Measurements from ENCODE around the gene GADD45GIP1. TPM values are rescaled to one million over a fixed set of nuclear protein-coding genes. Genes with fewer than 3 reads are reported as not detected.
"Not testable (repeated sequence)": the region's sequence is repeated elsewhere in the genome, so short reads cannot be mapped to it uniquely, and the experiment has no call there.

The GADD45GIP1 gene
- polyA plus RNA-seq, 3 donors from 2014 or later: 37.4 to 69.1 (median 56.8) TPM

- peak overlapping the region; percentile 87 to 96 (median 92) for H3K4me3 Mint-ChIP-seq
Observed at GRCh38 chr19:12965017-12965811, 8.2 kb upstream of the GADD45GIP1 start.

GRCh38 chr19:12959481-12959880 lies 2.5 kb upstream of the GADD45GIP1 start:
- Mint-ChIP-seq H3K4me1 (peaks cover 21 to 22% of the 10 kb centered on the region in 2 donors), H3K4me3 (no peak overlapping the region), H3K36me3 (no peaks in the 10 kb centered on the region), H3K27me3 (ENCODE audit: low read depth in 3 of 3) (peaks cover 0 to 9% (median 4%) of the 10 kb centered on the region in 3 donors), H3K27ac (no peak overlapping the region), H3K9me3 (no peaks in the 10 kb centered on the region)
- no peak for DNase-seq

More at GRCh38 chr19:12965017-12965811, 8.2 kb upstream of the GADD45GIP1 start:
- H3K27ac Mint-ChIP-seq: peak overlapping the region in 5 of 6 donors; percentile 63 to 83 (median 80)
- DNase-seq: peak; percentile 75 to 79 (median 77)
- peaks cover 0 to 5% (median 0%) of the 10 kb centered on the region in 3 donors for H3K27me3 Mint-ChIP-seq (ENCODE audit: low read depth in 3 of 3)
- no peaks in the 10 kb centered on the region for H3K36me3 Mint-ChIP-seq
- H3K4me1 Mint-ChIP-seq: peaks cover 6 to 11% of the 10 kb centered on the region in 2 donors
- no peaks in the 10 kb centered on the region for H3K9me3 Mint-ChIP-seq

- H3K4me1 Mint-ChIP-seq: peaks cover 25% of the 10 kb centered on the region in 2 donors
- peak overlapping the region; percentile 79 to 93 (median 92) for H3K27ac Mint-ChIP-seq
- not testable (repeated sequence) for DNase-seq; H3K27me3 Mint-ChIP-seq (ENCODE audit: low read depth in 3 of 3); H3K36me3 Mint-ChIP-seq; H3K9me3 Mint-ChIP-seq
- peak overlapping the region; percentile 88 to 91 (median 90) for H3K4me3 Mint-ChIP-seq
Observed at GRCh38 chr19:12957389-12957952, 448 bp upstream of the GADD45GIP1 start.

GRCh38 chr19:12955996-12956395 lies 1.0 kb downstream of the GADD45GIP1 start:
- peak overlapping the region; percentile 77 to 89 (median 82) for H3K4me3 Mint-ChIP-seq
- peaks cover 25 to 27% of the 10 kb centered on the region in 2 donors for H3K4me1 Mint-ChIP-seq
- DNase-seq: no peak
- H3K27ac Mint-ChIP-seq: peak overlapping the region; percentile 79 to 94 (median 86)
- H3K27me3 Mint-ChIP-seq (ENCODE audit: low read depth in 3 of 3): peaks cover 3 to 10% (median 5%) of the 10 kb centered on the region in 3 donors
- H3K36me3 Mint-ChIP-seq: peaks cover 0 to 6% (median 0%) of the 10 kb centered on the region in 3 donors
- H3K9me3 Mint-ChIP-seq: no peaks in the 10 kb centered on the region

GRCh38 chr19:12955575-12955974 lies 1.4 kb downstream of the GADD45GIP1 start:
- Mint-ChIP-seq H3K4me1 (peaks cover 25 to 27% of the 10 kb centered on the region in 2 donors), H3K4me3 (peak overlapping the region; percentile 77 to 89 (median 82)), H3K27ac (peak overlapping the region; percentile 79 to 94 (median 86))
- H3K27me3 Mint-ChIP-seq (ENCODE audit: low read depth in 3 of 3); DNase-seq; H3K36me3 Mint-ChIP-seq; H3K9me3 Mint-ChIP-seq: not testable (repeated sequence)

- Mint-ChIP-seq H3K9me3 (no peaks in the 10 kb centered on the region), H3K4me1 (peaks cover 27 to 31% of the 10 kb centered on the region in 2 donors), H3K27ac (peak overlapping the region in 5 of 6 donors; percentile 7 to 82 (median 41)), H3K27me3 (ENCODE audit: low read depth in 3 of 3) (peaks cover 3 to 8% (median 5%) of the 10 kb centered on the region in 3 donors), H3K4me3 (peak overlapping the region in 3 of 5 donors; percentile 23 to 59 (median 29)), H3K36me3 (peaks cover 0 to 8% (median 7%) of the 10 kb centered on the region in 3 donors)
- no peak for DNase-seq
Observed at GRCh38 chr19:12954612-12954962, 2.4 kb downstream of the GADD45GIP1 start.

GRCh38 chr19:12953799-12954611 lies 3.0 kb downstream of the GADD45GIP1 start:
- Mint-ChIP-seq H3K4me3 (peak overlapping the region in 3 of 5 donors; percentile 13 to 59 (median 29)), H3K4me1 (peaks cover 27 to 32% of the 10 kb centered on the region in 2 donors), H3K27me3 (ENCODE audit: low read depth in 3 of 3) (peaks cover 3 to 8% (median 5%) of the 10 kb centered on the region in 3 donors), H3K36me3 (peaks cover 0 to 8% (median 7%) of the 10 kb centered on the region in 3 donors), H3K9me3 (no peaks in the 10 kb centered on the region), H3K27ac (peak overlapping the region; percentile 7 to 82 (median 45))
- no peak for DNase-seq

- Mint-ChIP-seq H3K4me3 (no peak overlapping the region), H3K9me3 (no peaks in the 10 kb centered on the region), H3K4me1 (peaks cover 27 to 32% of the 10 kb centered on the region in 2 donors), H3K27me3 (ENCODE audit: low read depth in 3 of 3) (peaks cover 3 to 8% (median 5%) of the 10 kb centered on the region in 3 donors), H3K27ac (peak overlapping the region in 1 of 6 donors; percentile 49), H3K36me3 (peaks cover 0 to 8% (median 7%) of the 10 kb centered on the region in 3 donors)
- no peak for DNase-seq
Observed at GRCh38 chr19:12953138-12953798, 3.8 kb downstream of the GADD45GIP1 start.

- Mint-ChIP-seq H3K4me3 (no peak overlapping the region), H3K9me3 (no peaks in the 10 kb centered on the region), H3K4me1 (peaks cover 28 to 35% of the 10 kb centered on the region in 2 donors), H3K27me3 (ENCODE audit: low read depth in 3 of 3) (peaks cover 3 to 8% (median 5%) of the 10 kb centered on the region in 3 donors), H3K27ac (no peak overlapping the region), H3K36me3 (peaks cover 0 to 8% (median 7%) of the 10 kb centered on the region in 3 donors)
- no peak for DNase-seq
Observed at GRCh38 chr19:12952488-12953137, 4.4 kb downstream of the GADD45GIP1 start.

- H3K27me3 Mint-ChIP-seq (ENCODE audit: low read depth in 3 of 3); DNase-seq; H3K9me3 Mint-ChIP-seq; H3K4me3 Mint-ChIP-seq; H3K36me3 Mint-ChIP-seq: not testable (repeated sequence)
- Mint-ChIP-seq H3K4me1 (peaks cover 26 to 40% of the 10 kb centered on the region in 2 donors), H3K27ac (peak overlapping the region in 3 of 6 donors; percentile 30 to 64 (median 43))
Observed at GRCh38 chr19:12952050-12952449, 5.0 kb downstream of the GADD45GIP1 start.

- Mint-ChIP-seq H3K4me1 (peaks cover 28 to 40% of the 10 kb centered on the region in 2 donors), H3K36me3 (peaks cover 0 to 10% (median 9%) of the 10 kb centered on the region in 3 donors), H3K9me3 (no peaks in the 10 kb centered on the region), H3K27ac (peak overlapping the region in 3 of 6 donors; percentile 39 to 71 (median 61)), H3K4me3 (no peak overlapping the region), H3K27me3 (ENCODE audit: low read depth in 3 of 3) (peaks cover 16 to 17% (median 17%) of the 10 kb centered on the region in 3 donors)
- no peak for DNase-seq
Observed at GRCh38 chr19:12949363-12950283, 7.4 kb downstream of the GADD45GIP1 start.
